PC-3 (cell line): ENCODE measurements around the gene C19orf47. TPM values are rescaled to one million over a fixed set of nuclear protein-coding genes. Genes with fewer than 3 reads are reported as not detected.
A peak's percentile ranks its signal among the peaks of the same experiment; 100 is the strongest.

ENCODE experiments used
- ATAC-seq: fragments of 200-7000 bp; cut with Tn5 transposase; 2 replicates; pipeline ENCODE4 v1.9.1; 2020; ENCODE audit warnings: mild to moderate bottlenecking, moderate library complexity
- BruUV-seq: library from RNA; stranded (reverse); fragments of 400-500 nt; replicated peaks from 2 replicates; lab custom pipeline; 2021; lab: Mats Ljungman, UMichigan
- CTCF ChIA-PET: fragments of 300-600 bp; sonication (Branson Sonifier 250); formaldehyde crosslinking; loops from one replicate; lab custom pipeline; 2022; ENCODE audit warnings: antibody characterized with exemption; lab: Charles Lee
- POLR2A ChIA-PET: fragments of 300-600 bp; sonication (Branson Sonifier 250); formaldehyde crosslinking; loops from one replicate; lab custom pipeline; 2022; ENCODE audit warnings: antibody characterized with exemption; ENCODE audit not compliant: unreplicated experiment; lab: Charles Lee
- DNase-seq: peaks from one replicate; pipeline ENCODE4 v3.0.0-alpha.2; 2015
- H2AFZ ChIP-seq: fragments of 300-600 bp; sonication (generic); 2 replicates; pipeline ENCODE4 v1.6.0; 2016; ENCODE audit warnings: antibody characterized with exemption, low read length
- H3F3A ChIP-seq: fragments of 300-600 bp; sonication (generic); one replicate; pipeline ENCODE4 v1.6.0; 2017; ENCODE audit warnings: antibody characterized with exemption, low read length, control low read depth, mild to moderate bottlenecking; ENCODE audit not compliant: unreplicated experiment
- H3K27ac ChIP-seq: fragments of 300-600 bp; sonication (generic); 2 replicates; pipeline ENCODE4 v1.5.1; 2016; ENCODE audit warnings: mild to moderate bottlenecking, low read length
- H3K27me3 ChIP-seq: fragments of 300-600 bp; sonication (generic); 2 replicates; pipeline ENCODE4 v1.6.1; 2016; ENCODE audit warnings: low read length, mixed read lengths
- H3K36me3 ChIP-seq: fragments of 300-600 bp; sonication (generic); 2 replicates; pipeline ENCODE4 v1.6.1; 2016; ENCODE audit warnings: low read depth, mixed run types, low read length, mixed read lengths
- H3K4me1 ChIP-seq: fragments of 300-600 bp; sonication (generic); 2 replicates; pipeline ENCODE4 v1.5.1; 2016; ENCODE audit warnings: low read length; ENCODE audit not compliant: insufficient read depth
- H3K4me2 ChIP-seq: fragments of 300-600 bp; sonication (generic); 2 replicates; pipeline ENCODE4 v1.6.0; 2016; ENCODE audit warnings: low read length
- H3K4me3 ChIP-seq: fragments of 300-600 bp; sonication (generic); 2 replicates; pipeline ENCODE4 v1.5.1; 2016; ENCODE audit warnings: mild to moderate bottlenecking, low read length, mixed read lengths
- H3K79me2 ChIP-seq: fragments of 300-600 bp; sonication (generic); 2 replicates; pipeline ENCODE4 v1.6.1; 2017; ENCODE audit warnings: low read length, mixed read lengths
- H3K9ac ChIP-seq: fragments of 300-600 bp; sonication (generic); 2 replicates; pipeline ENCODE4 v1.6.0; 2016; ENCODE audit warnings: mild to moderate bottlenecking, low read length
- H3K9me2 ChIP-seq: fragments of 300-600 bp; sonication (generic); replicated peaks from 2 replicates; pipeline ENCODE4 v1.6.1; 2016; ENCODE audit warnings: mixed run types, low read length, mixed read lengths
- H3K9me3 ChIP-seq: fragments of 300-600 bp; sonication (generic); 2 replicates; pipeline ENCODE4 v1.6.1; 2016; ENCODE audit warnings: low read length, mixed read lengths
- H4K20me1 ChIP-seq: fragments of 300-600 bp; sonication (generic); 2 replicates; pipeline ENCODE4 v1.6.1; 2016; ENCODE audit warnings: low read length, mixed read lengths
- EZH2 ChIP-seq: fragments of 300-600 bp; sonication (generic); IDR thresholded peaks from one replicate; pipeline ENCODE4 v1.6.1; 2017; ENCODE audit warnings: antibody characterized with exemption, mild to moderate bottlenecking, low read length; ENCODE audit not compliant: unreplicated experiment
- EZH2phosphoT487 ChIP-seq: fragments of 300-600 bp; sonication (generic); IDR thresholded peaks from 2 replicates; pipeline ENCODE4 v1.6.1; 2018; ENCODE audit warnings: mild to moderate bottlenecking, antibody characterized with exemption, low read length, borderline replicate concordance
- intact Hi-C: fragments of 100-400 bp; cut with micrococcal nuclease; formaldehyde crosslinking; loops from 2 replicates; pipeline ENCODE4 v1.9.0; 2023
- total RNA-seq: library from RNA; depleted of rRNA; stranded (reverse); fragments of >200 nt; gene quantifications from 2 replicates; pipeline ENCODE4 v1.2.3, GENCODE V29; 2014
- TF ChIP-seq, protein P1 (sequence below): fragments of 300-600 bp; sonication (generic); conservative IDR thresholded peaks from 2 replicates; pipeline ENCODE4 v1.5.1; 2017; ENCODE audit warnings: antibody characterized with exemption, low read depth, mild to moderate bottlenecking, low read length

C19orf47 gene
- total RNA-seq, 1 experiment from 2014 or later = 13.9 TPM

DNA sequence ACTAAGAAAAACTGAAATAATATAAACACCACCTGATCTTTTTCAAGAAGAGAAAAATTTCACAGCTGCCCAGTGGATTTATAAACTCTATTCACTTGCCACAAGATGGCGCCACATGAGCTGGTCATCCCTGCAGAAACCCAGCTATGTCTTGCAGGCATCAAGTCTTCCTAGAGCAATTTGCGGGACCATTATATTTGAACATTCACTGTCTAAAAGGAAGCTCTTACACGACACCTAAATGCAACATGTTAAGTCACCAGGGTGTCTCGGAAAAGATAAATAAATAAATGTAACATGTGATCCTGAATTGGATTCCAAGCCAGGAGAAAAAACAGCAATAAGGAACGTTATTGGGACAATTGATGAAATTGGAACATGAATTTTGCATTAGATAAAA lies 42.8 kb downstream of the C19orf47 start:
- Histone ChIP-seq H3K9ac (no peak overlapping the region), H2AFZ (no peak overlapping the region), H3K27me3 (no peaks in the 10 kb centered on the region), H3K9me2 (no peaks in the 10 kb centered on the region), H3K4me1 (no peaks in the 10 kb centered on the region), H3K79me2 (no peaks in the 10 kb centered on the region), H3K27ac (no peak overlapping the region), H3K4me3 (no peak overlapping the region), H3K9me3 (no peaks in the 10 kb centered on the region), H3K36me3 (no peaks in the 10 kb centered on the region), H4K20me1 (no peaks in the 10 kb centered on the region), H3K4me2 (no peak overlapping the region), H3F3A (no peaks in the 10 kb centered on the region)
- peak; percentile 71 for ATAC-seq
- TF ChIP-seq EZH2phosphoT487 = no peak
- no peak for TF ChIP-seq EZH2
- TF ChIP-seq, protein P1, sequence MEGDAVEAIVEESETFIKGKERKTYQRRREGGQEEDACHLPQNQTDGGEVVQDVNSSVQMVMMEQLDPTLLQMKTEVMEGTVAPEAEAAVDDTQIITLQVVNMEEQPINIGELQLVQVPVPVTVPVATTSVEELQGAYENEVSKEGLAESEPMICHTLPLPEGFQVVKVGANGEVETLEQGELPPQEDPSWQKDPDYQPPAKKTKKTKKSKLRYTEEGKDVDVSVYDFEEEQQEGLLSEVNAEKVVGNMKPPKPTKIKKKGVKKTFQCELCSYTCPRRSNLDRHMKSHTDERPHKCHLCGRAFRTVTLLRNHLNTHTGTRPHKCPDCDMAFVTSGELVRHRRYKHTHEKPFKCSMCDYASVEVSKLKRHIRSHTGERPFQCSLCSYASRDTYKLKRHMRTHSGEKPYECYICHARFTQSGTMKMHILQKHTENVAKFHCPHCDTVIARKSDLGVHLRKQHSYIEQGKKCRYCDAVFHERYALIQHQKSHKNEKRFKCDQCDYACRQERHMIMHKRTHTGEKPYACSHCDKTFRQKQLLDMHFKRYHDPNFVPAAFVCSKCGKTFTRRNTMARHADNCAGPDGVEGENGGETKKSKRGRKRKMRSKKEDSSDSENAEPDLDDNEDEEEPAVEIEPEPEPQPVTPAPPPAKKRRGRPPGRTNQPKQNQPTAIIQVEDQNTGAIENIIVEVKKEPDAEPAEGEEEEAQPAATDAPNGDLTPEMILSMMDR = peak; percentile 74
- intact Hi-C loops = no loop called here
- no TSS peak for BruUV-seq
- peak; percentile 71 for DNase-seq
- CTCF ChIA-PET = interaction anchor here (0.7 to 1.1 kb wide), 5 partner anchors 17 to 216 kb away, joined by 3 to 5 read pairs (median 4); no protein-coding TSS in a partner anchor
- POLR2A ChIA-PET = interaction anchor here (0.6 kb wide), 1 partner anchor 380 kb away, joined by 3 read pairs; no protein-coding TSS in a partner anchor

DNA sequence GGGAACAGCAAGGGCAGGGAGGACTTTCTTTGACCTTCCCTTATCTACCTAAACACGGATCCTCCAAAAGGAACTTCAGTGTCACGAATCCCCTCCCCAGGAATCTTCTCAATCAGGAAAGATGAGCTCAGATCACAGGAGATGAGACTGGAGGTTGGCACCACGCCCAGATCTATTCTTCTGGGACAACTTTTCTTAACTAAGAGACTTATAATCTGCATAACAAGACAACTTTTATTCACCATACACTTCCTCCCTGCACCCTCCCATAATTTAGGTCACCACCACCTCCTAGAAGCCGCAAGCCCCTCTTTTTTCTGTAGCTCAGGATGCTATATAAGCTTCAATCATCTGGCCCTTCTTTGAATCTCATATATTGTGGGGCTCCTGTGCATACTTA lies 43.9 kb downstream of the C19orf47 start:
- H3F3A ChIP-seq = no peaks in the 10 kb centered on the region
- ATAC-seq (no peak), DNase-seq (no peak)
- H3K27me3 ChIP-seq = no peaks in the 10 kb centered on the region
- H4K20me1 ChIP-seq = no peaks in the 10 kb centered on the region
- ChIA-PET CTCF (no interaction called here), POLR2A (no interaction called here)
- H3K9me3 ChIP-seq = no peaks in the 10 kb centered on the region
- H2AFZ ChIP-seq = no peak overlapping the region
- BruUV-seq = no TSS peak
- intact Hi-C loops = loop anchor here (5.0 kb wide), 1 partner anchor 218 kb away; no protein-coding TSS in a partner anchor
- H3K4me3 ChIP-seq = no peak overlapping the region
- no peaks in the 10 kb centered on the region for H3K36me3 ChIP-seq
- H3K9ac ChIP-seq = no peak overlapping the region
- H3K4me2 ChIP-seq = no peak overlapping the region
- no peaks in the 10 kb centered on the region for H3K79me2 ChIP-seq
- no peak overlapping the region for H3K27ac ChIP-seq
- H3K4me1 ChIP-seq = no peaks in the 10 kb centered on the region
- no peaks in the 10 kb centered on the region for H3K9me2 ChIP-seq
- TF ChIP-seq EZH2 = no peak
- TF ChIP-seq EZH2phosphoT487 = no peak
- TF ChIP-seq, protein P1 = no peak

- no peak overlapping the region for H3K4me2 ChIP-seq
- no peaks in the 10 kb centered on the region for H3K27me3 ChIP-seq
- no peak for DNase-seq
- no TSS peak for BruUV-seq
- no peak overlapping the region for H3K4me3 ChIP-seq
- H3K79me2 ChIP-seq = no peaks in the 10 kb centered on the region
- H3K9ac ChIP-seq = no peak overlapping the region
- intact Hi-C loops = loop anchor here (5.0 kb wide), 1 partner anchor 219 kb away; no protein-coding TSS in a partner anchor
- H3F3A ChIP-seq = no peaks in the 10 kb centered on the region
- no peaks in the 10 kb centered on the region for H4K20me1 ChIP-seq
- no peaks in the 10 kb centered on the region for H3K9me2 ChIP-seq
- CTCF ChIA-PET = no interaction called here
- no peak overlapping the region for H3K27ac ChIP-seq
- H2AFZ ChIP-seq = no peak overlapping the region
- POLR2A ChIA-PET = no interaction called here
- no peaks in the 10 kb centered on the region for H3K36me3 ChIP-seq
- H3K9me3 ChIP-seq = no peaks in the 10 kb centered on the region
- TF ChIP-seq, protein P1 = no peak
- no peak for TF ChIP-seq EZH2
- no peak for TF ChIP-seq EZH2phosphoT487
- no peak for ATAC-seq
- H3K4me1 ChIP-seq = no peaks in the 10 kb centered on the region
Observed at GRCh38 chr19:40303765-40304164, 44.4 kb downstream of the C19orf47 start.
